Mesendoderm (in vitro differentiated cells): ENCODE data around the gene ERC1.

Experiments used
- DNase-seq: peaks from one replicate; pipeline ENCODE4 v3.0.0; 2013
- H2AK5ac ChIP-seq: 2 replicates; pipeline ENCODE4 v1.6.1; 2013; ENCODE audit warnings: low read length, inconsistent platforms
- H2BK120ac ChIP-seq: 2 replicates; pipeline ENCODE4 v1.6.1; 2013; ENCODE audit warnings: low read depth, mild to moderate bottlenecking, low read length, moderate library complexity, mixed read lengths
- H2BK15ac ChIP-seq: replicated peaks from 2 replicates; pipeline ENCODE4 v1.6.1; 2013; ENCODE audit warnings: low read depth, mild to moderate bottlenecking, moderate library complexity
- H2BK5ac ChIP-seq: 2 replicates; pipeline ENCODE4 v1.6.1; 2013; ENCODE audit warnings: low read length, inconsistent platforms
- H3K18ac ChIP-seq: 2 replicates; pipeline ENCODE4 v1.6.1; 2013; ENCODE audit warnings: mild to moderate bottlenecking, low read length, mixed read lengths
- H3K23ac ChIP-seq: one replicate; pipeline ENCODE4 v1.6.1; 2013; ENCODE audit warnings: low read length
- H3K27ac ChIP-seq: 2 replicates; pipeline ENCODE4 v1.5.1; 2013; ENCODE audit warnings: low read depth, mild to moderate bottlenecking, inconsistent platforms, low read length, moderate library complexity
- H3K27me3 ChIP-seq: 2 replicates; pipeline ENCODE4 v1.6.1; 2013; ENCODE audit warnings: low read length, control low read depth, mild to moderate bottlenecking, inconsistent platforms; ENCODE audit not compliant: insufficient read depth, poor library complexity
- H3K36me3 ChIP-seq: 2 replicates; pipeline ENCODE4 v1.6.1; 2013; ENCODE audit warnings: low read length, inconsistent platforms; ENCODE audit not compliant: control insufficient read depth, insufficient read depth
- H3K4ac ChIP-seq: one replicate; pipeline ENCODE4 v1.6.1; 2013; ENCODE audit warnings: low read depth, mild to moderate bottlenecking, low read length, moderate library complexity
- H3K4me1 ChIP-seq: 2 replicates; pipeline ENCODE4 v1.6.1; 2013; ENCODE audit warnings: low read depth, low read length, inconsistent platforms; ENCODE audit not compliant: control insufficient read depth
- H3K4me2 ChIP-seq: 2 replicates; pipeline ENCODE4 v1.6.1; 2013; ENCODE audit warnings: low read length
- H3K4me3 ChIP-seq: 2 replicates; pipeline ENCODE4 v1.5.1; 2013; ENCODE audit warnings: mild to moderate bottlenecking, low read length
- H3K56ac ChIP-seq: one replicate; pipeline ENCODE4 v1.6.1; 2013; ENCODE audit warnings: low read length
- H3K79me1 ChIP-seq: 2 replicates; pipeline ENCODE4 v1.6.1; 2013; ENCODE audit warnings: low read length, inconsistent platforms
- H3K79me2 ChIP-seq: 2 replicates; pipeline ENCODE4 v1.6.1; 2013; ENCODE audit warnings: mild to moderate bottlenecking, low read length; ENCODE audit not compliant: control insufficient read depth, insufficient read depth
- H3K9ac ChIP-seq: 2 replicates; pipeline ENCODE4 v1.6.1; 2013; ENCODE audit warnings: low read length, inconsistent platforms
- H4K5ac ChIP-seq: one replicate; pipeline ENCODE4 v1.6.1; 2013; ENCODE audit warnings: low read length
- H4K8ac ChIP-seq: one replicate; pipeline ENCODE4 v1.6.1; 2013; ENCODE audit warnings: low read depth, mild to moderate bottlenecking, control low read depth, low read length, moderate library complexity
- WGBS: extraction: QIAGEN DNeasy Blood & Tissue Kit; methylation state at CpG from one replicate; pipeline ENCODE4 v1.1.7; 2013; ENCODE audit warnings: low lambda C conversion rate, missing lambda C conversion rate; ENCODE audit not compliant: insufficient coverage; ENCODE audit errors: extremely low coverage; 5-methylcytosine and 5-hydroxymethylcytosine counted together

ERC1 gene

DNA sequence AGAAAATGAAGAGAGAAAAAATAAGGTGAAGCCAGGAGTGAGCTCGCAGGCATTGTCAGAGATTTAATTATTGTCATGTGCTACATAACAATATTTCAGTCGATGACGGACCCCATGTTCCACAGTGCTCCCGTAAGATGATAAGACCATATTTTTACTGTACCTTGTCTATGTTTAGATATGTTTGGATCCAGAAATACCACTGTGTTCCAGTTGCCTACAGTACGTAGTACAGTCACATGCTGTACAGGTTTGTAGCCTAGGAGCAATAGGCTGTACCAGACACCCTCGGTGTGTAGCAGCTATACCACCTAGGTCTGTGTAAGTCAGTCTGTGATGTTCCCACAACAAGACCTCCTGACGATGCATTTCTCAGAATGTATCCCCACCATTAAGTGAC lies 465.9 kb downstream of the ERC1 start:
- H4K8ac ChIP-seq: no peak overlapping the region
- H3K79me1 ChIP-seq: no peaks in the 10 kb centered on the region
- no peak overlapping the region for H3K18ac ChIP-seq
- peak overlapping the region; percentile 55 for H3K4ac ChIP-seq
- no peaks in the 10 kb centered on the region for H3K36me3 ChIP-seq
- no CpG with 5 or more reads among the region's 7 CpGs for WGBS
- no peak overlapping the region for H2BK120ac ChIP-seq
- no peak for DNase-seq
- no peak overlapping the region for H3K23ac ChIP-seq
- H2BK5ac ChIP-seq: no peak overlapping the region
- no peaks in the 10 kb centered on the region for H3K79me2 ChIP-seq
- H2AK5ac ChIP-seq: no peak overlapping the region
- no peak overlapping the region for H3K4me2 ChIP-seq
- H3K4me3 ChIP-seq: no peak overlapping the region
- no peak overlapping the region for H4K5ac ChIP-seq
- H3K9ac ChIP-seq: no peak overlapping the region
- H3K56ac ChIP-seq: no peak overlapping the region
- no peak overlapping the region for H3K27ac ChIP-seq
- H2BK15ac ChIP-seq: no peak overlapping the region
- H3K27me3 ChIP-seq: no peaks in the 10 kb centered on the region
- no peaks in the 10 kb centered on the region for H3K4me1 ChIP-seq

DNA sequence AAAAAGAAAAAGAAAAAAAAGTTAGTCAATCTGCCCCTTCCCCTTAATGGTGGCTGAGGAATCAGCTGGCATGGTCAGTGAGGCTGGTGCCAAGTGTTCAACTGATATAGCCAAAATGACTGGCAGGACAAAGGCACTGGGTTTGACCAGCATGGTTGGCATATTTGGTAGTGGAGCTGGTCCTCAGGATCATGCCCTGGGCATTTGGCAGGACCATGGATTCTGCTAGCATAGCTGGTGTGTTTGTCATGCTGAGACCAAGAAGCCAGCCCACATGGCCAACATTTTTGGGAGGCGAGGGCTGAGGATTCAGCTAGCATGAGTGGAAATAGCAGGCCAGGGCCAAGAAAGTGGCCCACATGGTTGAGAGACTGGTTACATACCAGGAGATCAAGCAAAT lies 466.9 kb downstream of the ERC1 start:
- Histone ChIP-seq H3K4me2 (no peak overlapping the region), H3K23ac (no peak overlapping the region), H2BK5ac (no peak overlapping the region), H3K4me1 (no peaks in the 10 kb centered on the region), H3K27me3 (no peaks in the 10 kb centered on the region), H3K36me3 (no peaks in the 10 kb centered on the region), H2BK120ac (no peak overlapping the region), H3K79me1 (no peaks in the 10 kb centered on the region), H3K9ac (no peak overlapping the region), H3K4ac (no peak overlapping the region), H4K5ac (no peak overlapping the region), H2BK15ac (no peak overlapping the region), H3K18ac (no peak overlapping the region), H2AK5ac (no peak overlapping the region), H3K56ac (no peak overlapping the region), H3K4me3 (no peak overlapping the region), H3K79me2 (no peaks in the 10 kb centered on the region), H4K8ac (no peak overlapping the region), H3K27ac (no peak overlapping the region)
- WGBS: no CpG with 5 or more reads among the region's 1 CpG
- peak; percentile 17 for DNase-seq

DNA sequence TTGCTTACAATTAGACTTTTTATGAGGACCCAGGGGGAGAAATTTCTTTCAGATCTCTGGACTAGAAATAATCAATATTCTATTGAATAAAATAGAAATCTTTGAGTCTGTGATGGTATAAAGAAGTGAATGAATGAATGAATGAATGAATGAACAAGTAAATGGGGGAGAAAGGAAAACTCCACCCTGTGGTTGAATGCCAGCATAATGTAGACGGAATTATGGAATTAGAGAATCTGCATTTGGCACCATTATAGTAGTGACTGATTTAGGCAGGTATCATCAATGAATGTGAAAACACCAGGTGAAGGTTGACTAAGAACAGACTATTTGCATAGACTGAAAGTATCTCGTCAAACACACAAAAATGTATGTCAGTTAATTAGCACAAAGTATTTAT lies 468.3 kb downstream of the ERC1 start:
- Histone ChIP-seq H3K79me1 (no peaks in the 10 kb centered on the region), H3K18ac (no peak overlapping the region), H3K23ac (no peak overlapping the region), H3K27me3 (no peaks in the 10 kb centered on the region), H3K79me2 (no peaks in the 10 kb centered on the region), H3K4me2 (no peak overlapping the region), H2AK5ac (no peak overlapping the region), H3K4me3 (no peak overlapping the region), H3K56ac (no peak overlapping the region), H3K36me3 (no peaks in the 10 kb centered on the region), H2BK15ac (no peak overlapping the region), H4K8ac (no peak overlapping the region), H3K4me1 (no peaks in the 10 kb centered on the region), H3K27ac (no peak overlapping the region), H2BK5ac (no peak overlapping the region), H3K9ac (no peak overlapping the region), H4K5ac (no peak overlapping the region), H2BK120ac (no peak overlapping the region), H3K4ac (no peak overlapping the region)
- DNase-seq: no peak
- WGBS: no CpG with 5 or more reads among the region's 2 CpGs

DNA sequence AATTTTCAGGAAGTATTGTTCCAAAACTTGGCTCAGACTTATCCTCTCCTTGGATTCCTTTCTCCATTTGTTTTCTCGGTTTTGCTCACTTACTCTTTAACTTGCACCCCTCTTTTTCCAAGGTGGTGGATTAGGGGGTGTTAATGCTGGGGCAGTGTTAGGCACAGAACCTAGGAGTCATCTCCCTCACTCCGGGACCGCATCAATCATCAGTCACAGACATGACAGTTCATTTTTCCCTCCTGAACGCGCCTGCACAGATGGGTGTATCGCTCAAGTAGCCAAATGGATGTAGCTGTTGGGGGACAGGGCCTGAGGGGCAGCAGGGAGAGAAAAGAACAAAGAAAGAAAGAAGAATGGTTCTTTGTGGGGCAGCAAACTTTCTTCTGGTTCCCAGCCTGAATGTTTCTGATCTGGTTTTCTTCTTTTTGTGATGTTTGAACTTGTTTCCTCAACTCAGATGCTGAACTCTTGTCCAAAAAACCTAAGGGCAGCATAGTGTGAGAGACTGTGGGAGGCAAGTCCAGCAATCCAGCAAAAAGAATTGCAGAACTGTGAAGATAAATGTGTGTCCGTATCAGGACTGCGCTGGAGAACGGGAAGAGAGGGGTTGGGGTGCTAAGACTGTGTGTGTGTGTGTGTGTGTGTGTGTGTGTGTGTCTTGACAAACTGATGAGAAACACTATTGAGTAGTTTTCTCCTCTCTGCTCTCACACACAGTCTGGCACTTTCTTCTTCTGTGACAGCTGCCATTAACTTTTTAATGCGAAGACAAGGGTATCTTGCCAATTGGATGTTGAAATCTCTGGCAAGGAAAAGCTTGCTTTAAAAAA lies 472.3 kb downstream of the ERC1 start:
- Histone ChIP-seq H4K8ac (no peak overlapping the region), H3K79me2 (no peaks in the 10 kb centered on the region), H3K23ac (no peak overlapping the region), H3K27me3 (no peaks in the 10 kb centered on the region), H2BK120ac (no peak overlapping the region), H3K4me3 (no peak overlapping the region), H3K79me1 (no peaks in the 10 kb centered on the region), H3K9ac (no peak overlapping the region), H3K36me3 (no peaks in the 10 kb centered on the region), H3K56ac (peak overlapping the region; percentile 3), H3K27ac (no peak overlapping the region), H3K4ac (no peak overlapping the region), H3K4me1 (no peaks in the 10 kb centered on the region), H3K18ac (no peak overlapping the region), H3K4me2 (no peak overlapping the region), H2AK5ac (no peak overlapping the region), H2BK15ac (no peak overlapping the region), H4K5ac (no peak overlapping the region), H2BK5ac (no peak overlapping the region)
- no peak for DNase-seq
- WGBS: no CpG with 5 or more reads among the region's 10 CpGs

DNA sequence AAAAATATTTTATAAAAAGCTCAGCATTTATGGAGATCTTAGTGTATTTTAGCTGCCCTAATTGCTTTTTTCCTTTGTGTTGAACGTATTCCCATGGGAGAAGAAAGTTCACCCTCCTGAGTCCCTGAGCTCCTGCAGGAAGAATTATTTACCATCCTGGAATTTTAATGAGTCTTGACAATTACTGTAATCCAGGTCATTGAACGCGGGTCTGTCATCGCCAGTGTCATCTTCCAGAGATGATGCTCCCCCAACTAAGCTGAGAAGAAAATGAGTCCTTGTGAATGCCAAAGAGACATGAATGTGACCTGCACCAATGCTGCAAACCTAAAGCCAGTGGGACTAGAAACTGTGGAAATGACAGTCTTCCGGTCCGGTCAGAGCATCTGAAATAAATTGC lies 473.9 kb downstream of the ERC1 start:
- DNase-seq: no peak
- H3K79me1 ChIP-seq: no peaks in the 10 kb centered on the region
- no peak overlapping the region for H2BK5ac ChIP-seq
- H3K27ac ChIP-seq: no peak overlapping the region
- no peak overlapping the region for H3K4me2 ChIP-seq
- no peak overlapping the region for H2AK5ac ChIP-seq
- no CpG with 5 or more reads among the region's 6 CpGs for WGBS
- no peak overlapping the region for H2BK120ac ChIP-seq
- H3K23ac ChIP-seq: no peak overlapping the region
- H4K5ac ChIP-seq: no peak overlapping the region
- H3K4me3 ChIP-seq: no peak overlapping the region
- no peak overlapping the region for H3K18ac ChIP-seq
- H3K27me3 ChIP-seq: no peaks in the 10 kb centered on the region
- no peak overlapping the region for H3K9ac ChIP-seq
- no peak overlapping the region for H2BK15ac ChIP-seq
- no peak overlapping the region for H3K4ac ChIP-seq
- H3K4me1 ChIP-seq: no peaks in the 10 kb centered on the region
- H3K79me2 ChIP-seq: no peaks in the 10 kb centered on the region
- H3K36me3 ChIP-seq: no peaks in the 10 kb centered on the region
- no peak overlapping the region for H4K8ac ChIP-seq
- no peak overlapping the region for H3K56ac ChIP-seq

DNA sequence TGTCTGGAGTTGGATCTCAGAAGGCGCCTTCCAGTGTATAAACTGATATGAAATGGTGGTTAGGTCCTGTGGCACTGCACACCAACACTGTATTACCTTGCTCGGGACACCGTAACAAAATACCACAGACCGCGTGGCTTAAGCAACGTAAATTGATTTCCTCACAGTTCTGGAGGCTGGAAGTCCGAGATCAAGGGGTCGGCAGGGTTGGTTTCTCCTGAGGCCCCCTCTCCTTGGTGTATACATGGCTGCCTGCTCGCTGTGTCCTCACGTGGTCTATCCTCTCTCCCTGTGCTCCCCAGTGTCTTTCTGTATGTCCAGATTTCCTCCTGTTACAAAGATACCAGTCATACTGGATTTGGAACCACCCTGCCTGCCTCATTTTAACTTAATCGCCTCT lies 475.0 kb downstream of the ERC1 start:
- Histone ChIP-seq H4K8ac (no peak overlapping the region), H3K4me3 (no peak overlapping the region), H3K4me1 (no peaks in the 10 kb centered on the region), H3K4me2 (no peak overlapping the region), H3K79me1 (no peaks in the 10 kb centered on the region), H2BK120ac (no peak overlapping the region), H3K79me2 (no peaks in the 10 kb centered on the region), H3K27me3 (no peaks in the 10 kb centered on the region), H4K5ac (no peak overlapping the region), H3K4ac (no peak overlapping the region), H3K23ac (no peak overlapping the region), H3K27ac (no peak overlapping the region), H3K18ac (no peak overlapping the region), H3K36me3 (no peaks in the 10 kb centered on the region), H3K9ac (no peak overlapping the region), H3K56ac (no peak overlapping the region), H2BK5ac (no peak overlapping the region), H2BK15ac (no peak overlapping the region), H2AK5ac (no peak overlapping the region)
- no peak for DNase-seq
- no CpG with 5 or more reads among the region's 11 CpGs for WGBS
